ENCODE measurements around the gene ATP6V1G3.

- TF ChIP-seq CTCF (IDR thresholded peaks at IDR 0.05) (no peak), EZH2 (IDR thresholded peaks at IDR 0.05) (no peak)
Measured at GRCh38 chr1:198588845-198589244, 48.4 kb upstream of the ATP6V1G3 start.
